Measurements from ENCODE around the gene RUFY3.

RUFY3 gene

GRCh38 chr4:70737409-70737808 lies 15.6 kb downstream of the RUFY3 start:
- Histone ChIP-seq H3K36me3 (ENCODE audit: insufficient read depth) (no peaks in the 10 kb centered on the region), H3K79me2 (ENCODE audit: insufficient read depth, low read depth) (peaks cover 35% of the 10 kb centered on the region; the same call in 1 of the 2 replicates), H3K4me2 (peak overlapping the region; percentile 95), H3K27me3 (ENCODE audit: insufficient read depth, low read depth) (no peaks in the 10 kb centered on the region), H3K4me1 (ENCODE audit: low read depth, poor library complexity, severe bottlenecking) (peaks cover 66% of the 10 kb centered on the region), H2AFZ (ENCODE audit: low read depth) (no peak overlapping the region), H3K9ac (no peak overlapping the region), H4K20me1 (ENCODE audit: insufficient read depth) (no peaks in the 10 kb centered on the region; the same call in 1 of the 2 replicates), H3K4me3 (IDR thresholded peaks at IDR 0.05; ENCODE audit: insufficient read depth, low read depth, low read length) (no peak overlapping the region), H3K27ac (peak overlapping the region; percentile 12; the same call in 1 of the 2 replicates)
- TF ChIP-seq CTCF (conservative IDR thresholded peaks at IDR 0.05; ENCODE audit: low read depth, low read length) = no peak

GRCh38 chr4:70739496-70740337 lies 18.0 kb downstream of the RUFY3 start:
- H3K36me3 ChIP-seq (ENCODE audit: insufficient read depth) = no peaks in the 10 kb centered on the region
- H3K27ac ChIP-seq = no peak overlapping the region
- H3K9ac ChIP-seq = no peak overlapping the region
- no peak overlapping the region for H2AFZ ChIP-seq (ENCODE audit: low read depth)
- no peaks in the 10 kb centered on the region for H3K27me3 ChIP-seq (ENCODE audit: insufficient read depth, low read depth)
- H3K4me3 ChIP-seq (IDR thresholded peaks at IDR 0.05; ENCODE audit: insufficient read depth, low read depth, low read length) = no peak overlapping the region
- H3K79me2 ChIP-seq (ENCODE audit: insufficient read depth, low read depth) = peaks cover 28% of the 10 kb centered on the region; the same call in 1 of the 2 replicates
- H3K4me1 ChIP-seq (ENCODE audit: low read depth, poor library complexity, severe bottlenecking) = peaks cover 49% of the 10 kb centered on the region
- no peak overlapping the region for H3K4me2 ChIP-seq
- no peaks in the 10 kb centered on the region; the same call in 1 of the 2 replicates for H4K20me1 ChIP-seq (ENCODE audit: insufficient read depth)
- TF ChIP-seq CTCF (conservative IDR thresholded peaks at IDR 0.05; ENCODE audit: low read depth, low read length) = no peak

- Histone ChIP-seq H2AFZ (ENCODE audit: low read depth) (no peak overlapping the region), H3K4me3 (IDR thresholded peaks at IDR 0.05; ENCODE audit: insufficient read depth, low read depth, low read length) (no peak overlapping the region), H3K9ac (no peak overlapping the region), H4K20me1 (ENCODE audit: insufficient read depth) (no peaks in the 10 kb centered on the region; the same call in 1 of the 2 replicates), H3K79me2 (ENCODE audit: insufficient read depth, low read depth) (peaks cover 24% of the 10 kb centered on the region), H3K27me3 (ENCODE audit: insufficient read depth, low read depth) (no peaks in the 10 kb centered on the region), H3K36me3 (ENCODE audit: insufficient read depth) (no peaks in the 10 kb centered on the region), H3K27ac (no peak overlapping the region), H3K4me2 (no peak overlapping the region), H3K4me1 (ENCODE audit: low read depth, poor library complexity, severe bottlenecking) (peaks cover 26% of the 10 kb centered on the region)
- TF ChIP-seq CTCF (conservative IDR thresholded peaks at IDR 0.05; ENCODE audit: low read depth, low read length) = no peak
These were observed 20.3 kb downstream of the RUFY3 start for GRCh38 chr4:70741867-70742658.

- Histone ChIP-seq H3K4me1 (ENCODE audit: low read depth, poor library complexity, severe bottlenecking) (peaks cover 16% of the 10 kb centered on the region), H2AFZ (ENCODE audit: low read depth) (no peak overlapping the region), H3K27ac (no peak overlapping the region), H3K36me3 (ENCODE audit: insufficient read depth) (no peaks in the 10 kb centered on the region), H4K20me1 (ENCODE audit: insufficient read depth) (no peaks in the 10 kb centered on the region; the same call in 1 of the 2 replicates), H3K9ac (no peak overlapping the region), H3K4me2 (no peak overlapping the region), H3K4me3 (IDR thresholded peaks at IDR 0.05; ENCODE audit: insufficient read depth, low read depth, low read length) (no peak overlapping the region), H3K79me2 (ENCODE audit: insufficient read depth, low read depth) (peaks cover 12% of the 10 kb centered on the region), H3K27me3 (ENCODE audit: insufficient read depth, low read depth) (no peaks in the 10 kb centered on the region)
- TF ChIP-seq CTCF (conservative IDR thresholded peaks at IDR 0.05; ENCODE audit: low read depth, low read length) = no peak
These were observed 22.0 kb downstream of the RUFY3 start for GRCh38 chr4:70743731-70744130.
